A549 (cell line): Measurements from ENCODE around the gene MLXIPL. TPM values are rescaled to one million over a fixed set of nuclear protein-coding genes. Genes with fewer than 3 reads are reported as not detected.
"Not testable (repeated sequence)": the region's sequence is repeated elsewhere in the genome, so short reads cannot be mapped to it uniquely, and the experiment has no call there.

Experiments
- ATAC-seq, 2 experiments: fragments of 200-7000 bp in 1 of 2; fragments of >200 bp in 1 of 2; cut with Nextera tagmentation in 1 of 2; cut with Tn5 transposase in 1 of 2; 3 replicates each; pipeline versions ENCODE4 v1.8.0 to v1.9.1; 2018 to 2020; ENCODE audit warnings: mild to moderate bottlenecking in 1 of 2, moderate library complexity in 1 of 2
- CTCF ChIA-PET: fragments of 300-600 bp; sonication (Branson Sonifier 250); formaldehyde crosslinking; extraction: SDS; loops from one replicate; lab custom pipeline; 2021; ENCODE audit warnings: antibody characterized with exemption, inconsistent platforms; lab: Yijun Ruan, JAX
- POLR2A ChIA-PET: fragments of 350-600 bp; formaldehyde crosslinking; extraction: SDS; loops from one replicate; lab custom pipeline; 2021; ENCODE audit warnings: antibody characterized with exemption, inconsistent platforms; lab: Yijun Ruan, JAX
- DNase-seq, 2 experiments: peaks; one replicate each; pipeline versions ENCODE4 v3.0.0 to v3.0.0-alpha.2; 2011 to 2016; ENCODE audit warnings: low read depth in 1 of 2, low spot score in 1 of 2
- FAIRE-seq: peaks from 2 replicates; lab custom pipeline; 2011; peaks lifted over from hg19 to GRCh38; lab: Jason Lieb, UNC
- H3K27ac ChIP-seq, 2 experiments: fragments of >200 bp; sonication (Bioruptor Twin); formaldehyde crosslinking; 3 replicates each; pipeline ENCODE4 v1.5.1; 2016 to 2017
- H3K4me1 ChIP-seq: fragments of >200 bp; sonication (Bioruptor Twin); formaldehyde crosslinking; 3 replicates; pipeline ENCODE4 v1.6.1; 2016
- H3K4me2 ChIP-seq: fragments of >200 bp; sonication (Bioruptor Twin); formaldehyde crosslinking; 3 replicates; pipeline ENCODE4 v1.6.1; 2016
- H3K4me3 ChIP-seq: fragments of >200 bp; sonication (Bioruptor Twin); formaldehyde crosslinking; 3 replicates; pipeline ENCODE4 v1.5.1; 2016
- H3K9me3 ChIP-seq: fragments of >200 bp; sonication (Bioruptor Twin); formaldehyde crosslinking; 3 replicates; pipeline ENCODE4 v1.6.1; 2016
- CHD2 ChIP-seq: fragments of 150-350 bp; IDR thresholded peaks from 2 replicates; pipeline ENCODE4 v1.6.1; 2014; ENCODE audit warnings: low read length; ENCODE audit not compliant: partially characterized antibody
- EHMT2 ChIP-seq: fragments of 200-600 bp; sonication (generic); IDR thresholded peaks from 2 replicates; pipeline ENCODE4 v1.6.1; 2016; ENCODE audit warnings: antibody characterized with exemption, low read depth, mild to moderate bottlenecking, moderate library complexity
- ESRRA ChIP-seq: fragments of 150-350 bp; IDR thresholded peaks from 2 replicates; pipeline ENCODE4 v1.6.1; 2014; ENCODE audit warnings: mild to moderate bottlenecking, low read length, borderline replicate concordance
- FOSL2 ChIP-seq, 2 experiments: fragments of 450-650 bp in 1 of 2; fragments of >200 bp in 1 of 2; sonication (Bioruptor Twin) in 1 of 2; formaldehyde crosslinking; IDR thresholded peaks; 2 replicates each; pipeline versions ENCODE4 v1.5.0 to v1.6.1; 2016 to 2020; ENCODE audit warnings: mild to moderate bottlenecking in 1 of 2, moderate library complexity in 1 of 2
- GATA3 ChIP-seq: IDR thresholded peaks from 2 replicates; pipeline ENCODE4 v1.6.1; 2012; ENCODE audit warnings: borderline replicate concordance
- HEYL ChIP-seq: fragments of 250-450 bp; sonication (Bioruptor Pico); IDR thresholded peaks from 2 replicates; pipeline ENCODE4 v1.8.0; 2021; ENCODE audit warnings: mild to moderate bottlenecking, moderate library complexity
- KDM1A ChIP-seq: fragments of 200-600 bp; sonication (generic); IDR thresholded peaks from 2 replicates; pipeline ENCODE4 v1.6.1; 2016; ENCODE audit warnings: low read depth, mild to moderate bottlenecking
- MAFK ChIP-seq: fragments of 450-650 bp; IDR thresholded peaks from 2 replicates; pipeline ENCODE4 v1.6.1; 2014; ENCODE audit not compliant: partially characterized antibody
- MAZ ChIP-seq: fragments of 150-350 bp; IDR thresholded peaks from 2 replicates; pipeline ENCODE4 v1.6.1; 2014; ENCODE audit warnings: antibody characterized with exemption, low read depth, low read length, borderline replicate concordance
- NR3C1 ChIP-seq: fragments of >200 bp; sonication (Bioruptor Twin); formaldehyde crosslinking; IDR thresholded peaks from 3 replicates; pipeline ENCODE4 v1.6.1; 2017
- RAD21 ChIP-seq, 2 experiments: fragments of >200 bp in 1 of 2; sonication (Bioruptor Twin) in 1 of 2; formaldehyde crosslinking in 1 of 2; IDR thresholded peaks in 1 of 2; conservative IDR thresholded peaks in 1 of 2; 2 replicates in 1 of 2; 3 replicates in 1 of 2; pipeline ENCODE4 v1.6.1; 2012 to 2018; ENCODE audit warnings: inconsistent platforms in 1 of 2
- RARB ChIP-seq: fragments of 250-450 bp; sonication (Bioruptor Pico); IDR thresholded peaks from 2 replicates; pipeline ENCODE4 v1.8.0; 2021; ENCODE audit warnings: mild to moderate bottlenecking, moderate library complexity
- RFX5 ChIP-seq: fragments of 450-650 bp; IDR thresholded peaks from 2 replicates; pipeline ENCODE4 v1.7.1; 2014; ENCODE audit warnings: antibody characterized with exemption, mild to moderate bottlenecking, moderate library complexity
- TFCP2L1 ChIP-seq: fragments of 250-450 bp; sonication (Bioruptor Pico); IDR thresholded peaks from 2 replicates; pipeline ENCODE4 v1.5.0; 2021; ENCODE audit warnings: mild to moderate bottlenecking
- ZC3H11A ChIP-seq: fragments of 450-650 bp; IDR thresholded peaks from 2 replicates; pipeline ENCODE4 v1.6.1; 2014; ENCODE audit warnings: antibody characterized with exemption, mild to moderate bottlenecking
- WGBS: methylation state at CpG from one replicate; pipeline ENCODE4 v1.1.6; 2017; ENCODE audit errors: missing lambda C conversion rate; 5-methylcytosine and 5-hydroxymethylcytosine counted together
- polyA plus RNA-seq, 4 experiments: library from polyadenylated mRNA; depleted of rRNA in 3 of 4; stranded (reverse); fragments of >200 nt; fragmentation: RNase III in 1 of 4; extraction: RNeasy Plus Mini Kit Qiagen cat#74134 plus additional on column Dnase treatment in 1 of 4; gene quantifications; 2 replicates in 3 of 4; 3 replicates in 1 of 4; pipeline ENCODE4 v1.2.3, GENCODE V29; 2011 to 2017
- TF ChIP-seq, protein P1 (sequence below): fragments of >200 bp; sonication (Bioruptor Twin); formaldehyde crosslinking; IDR thresholded peaks from 2 replicates; pipeline ENCODE4 v1.6.1; 2016
- TF ChIP-seq, protein P2 (sequence below): fragments of 150-350 bp; IDR thresholded peaks from 2 replicates; pipeline ENCODE4 v1.6.1; 2014; ENCODE audit warnings: low read depth, mild to moderate bottlenecking, low read length
- TF ChIP-seq, protein P3 (sequence below): IDR thresholded peaks from 2 replicates; pipeline ENCODE4 v1.6.1; 2012

Gene MLXIPL
- polyA plus RNA-seq, 2 of the 4 experiments (the other 2 are of a cell fraction) = 1.4 to 3.3 TPM

DNA sequence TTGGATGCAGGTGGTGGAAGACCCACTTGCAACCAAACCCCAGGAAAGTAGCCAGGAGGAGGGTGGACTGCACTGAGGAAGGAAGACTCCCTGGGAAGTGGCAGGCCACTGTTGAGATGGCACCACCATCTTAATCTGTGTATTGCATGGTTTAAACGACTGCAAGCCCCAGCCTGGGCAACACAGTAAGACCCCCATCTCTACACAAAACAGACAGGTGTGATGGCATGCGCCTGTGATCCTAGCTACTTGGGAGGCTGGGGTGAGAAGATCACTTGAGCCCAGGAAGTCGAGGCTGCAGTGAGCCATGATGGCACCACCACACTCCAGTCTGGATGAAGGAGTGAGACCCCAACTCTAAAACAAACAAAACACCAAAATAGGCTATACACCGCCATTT lies 57.2 kb downstream of the MLXIPL start (continued):
- TF ChIP-seq RARB (CRISPR knock-in tag) (no peak), RAD21 (conservative IDR thresholded peaks at IDR 0.05 in 1 of 2, IDR thresholded peaks at IDR 0.05 in 1 of 2) (no peak), KDM1A (no peak), ESRRA (no peak)

DNA sequence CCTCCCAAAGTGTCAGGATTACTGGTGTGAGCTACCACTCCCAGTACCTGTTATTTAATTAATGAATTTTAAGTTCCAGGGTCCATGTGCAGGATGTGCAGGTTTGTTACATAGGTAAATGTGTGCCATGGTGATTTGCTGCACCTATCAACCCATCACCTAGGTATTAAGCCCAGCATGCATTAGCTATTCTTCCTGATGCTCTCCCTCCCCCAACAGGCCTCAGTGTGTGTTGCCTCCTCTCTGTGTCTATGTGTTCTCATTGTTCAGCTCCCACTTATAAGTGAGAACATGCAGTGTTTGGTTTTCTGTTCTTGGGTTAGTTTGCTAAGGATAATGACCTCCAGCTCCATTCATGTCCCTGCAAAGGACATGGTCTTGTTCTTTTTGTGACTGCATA lies 57.9 kb downstream of the MLXIPL start:
- H3K9me3 ChIP-seq, DNase-seq, ATAC-seq, H3K4me1 ChIP-seq, FAIRE-seq, H3K4me3 ChIP-seq, H3K4me2 ChIP-seq, H3K27ac ChIP-seq: not testable (repeated sequence)
- CTCF ChIA-PET = interaction anchor here (2.0 to 2.9 kb wide), 3 partner anchors 7 to 41 kb away, joined by 5 to 9 read pairs (median 7); partner anchors contain the start of gene TBL2
- POLR2A ChIA-PET = interaction anchor here (1.1 to 1.7 kb wide), 3 partner anchors 10 to 168 kb away, joined by 3 to 5 read pairs (median 4); partner anchors contain the start of gene TBL2

DNA sequence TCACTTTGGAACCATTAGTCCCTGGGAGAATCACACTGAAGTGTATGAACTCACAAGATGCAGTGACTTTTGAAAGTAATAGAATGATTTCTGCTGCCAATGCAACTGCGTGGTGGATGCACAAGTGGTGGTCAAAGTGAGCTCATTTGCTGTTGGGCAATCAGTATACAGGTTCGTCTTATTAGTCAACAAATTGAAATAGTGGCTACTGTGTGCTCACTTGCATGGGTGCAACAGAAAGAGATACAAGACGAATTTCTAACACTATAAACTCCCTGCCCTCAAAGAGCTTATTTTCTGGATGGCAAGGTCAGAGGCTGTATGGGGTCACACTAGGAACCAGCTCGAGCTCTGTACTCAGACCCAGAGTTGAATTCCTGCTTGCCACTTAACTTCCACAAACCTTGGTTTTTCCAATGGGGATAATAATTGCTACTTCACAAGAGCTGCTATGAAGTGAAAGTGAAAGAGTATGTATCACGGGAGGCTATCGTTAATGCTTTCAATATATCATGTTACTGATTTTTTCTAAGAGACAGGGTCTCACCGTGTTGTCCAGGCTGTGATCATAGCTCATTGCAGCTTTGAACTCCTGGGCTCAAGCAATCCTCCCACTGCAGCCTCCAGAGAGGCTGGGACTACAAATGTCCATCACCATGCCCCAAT lies 58.5 kb downstream of the MLXIPL start:
- Histone ChIP-seq H3K4me2 (no peak overlapping the region), H3K4me3 (no peak overlapping the region), H3K4me1 (no peaks in the 10 kb centered on the region; the same call in 2 of the 3 replicates)
- no peak for FAIRE-seq
- CTCF ChIA-PET = interaction anchor here (2.0 to 2.9 kb wide), 3 partner anchors 7 to 41 kb away, joined by 5 to 9 read pairs (median 7); partner anchors contain the start of gene TBL2
- DNase-seq = no peak
- no peak for ATAC-seq
- WGBS = 57% methylated on average over 7 of the region's 7 CpGs
- no peak for TF ChIP-seq ZC3H11A
- TF ChIP-seq CHD2 = no peak
- no peak for TF ChIP-seq GATA3
- TF ChIP-seq TFCP2L1 (CRISPR knock-in tag) = no peak
- TF ChIP-seq HEYL (CRISPR knock-in tag) = no peak
- no peak for TF ChIP-seq MAFK
- TF ChIP-seq RFX5 = no peak
- TF ChIP-seq, protein P1, sequence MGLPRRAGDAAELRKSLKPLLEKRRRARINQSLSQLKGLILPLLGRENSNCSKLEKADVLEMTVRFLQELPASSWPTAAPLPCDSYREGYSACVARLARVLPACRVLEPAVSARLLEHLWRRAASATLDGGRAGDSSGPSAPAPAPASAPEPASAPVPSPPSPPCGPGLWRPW = no peak
- no peak for TF ChIP-seq ESRRA
- TF ChIP-seq RAD21 (conservative IDR thresholded peaks at IDR 0.05 in 1 of 2, IDR thresholded peaks at IDR 0.05 in 1 of 2) = no peak
- no peak for TF ChIP-seq EHMT2
- no peak for TF ChIP-seq MAZ
- TF ChIP-seq, protein P2, sequence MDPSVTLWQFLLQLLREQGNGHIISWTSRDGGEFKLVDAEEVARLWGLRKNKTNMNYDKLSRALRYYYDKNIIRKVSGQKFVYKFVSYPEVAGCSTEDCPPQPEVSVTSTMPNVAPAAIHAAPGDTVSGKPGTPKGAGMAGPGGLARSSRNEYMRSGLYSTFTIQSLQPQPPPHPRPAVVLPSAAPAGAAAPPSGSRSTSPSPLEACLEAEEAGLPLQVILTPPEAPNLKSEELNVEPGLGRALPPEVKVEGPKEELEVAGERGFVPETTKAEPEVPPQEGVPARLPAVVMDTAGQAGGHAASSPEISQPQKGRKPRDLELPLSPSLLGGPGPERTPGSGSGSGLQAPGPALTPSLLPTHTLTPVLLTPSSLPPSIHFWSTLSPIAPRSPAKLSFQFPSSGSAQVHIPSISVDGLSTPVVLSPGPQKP = no peak
- TF ChIP-seq RARB (CRISPR knock-in tag) = no peak
- TF ChIP-seq, all 56 proteins: peak for 0
- POLR2A ChIA-PET = interaction anchor here (1.1 to 1.7 kb wide), 3 partner anchors 9 to 169 kb away, joined by 3 to 5 read pairs (median 4); partner anchors contain the start of gene TBL2
- H3K9me3 ChIP-seq = no peaks in the 10 kb centered on the region
- no peak overlapping the region for H3K27ac ChIP-seq

DNA sequence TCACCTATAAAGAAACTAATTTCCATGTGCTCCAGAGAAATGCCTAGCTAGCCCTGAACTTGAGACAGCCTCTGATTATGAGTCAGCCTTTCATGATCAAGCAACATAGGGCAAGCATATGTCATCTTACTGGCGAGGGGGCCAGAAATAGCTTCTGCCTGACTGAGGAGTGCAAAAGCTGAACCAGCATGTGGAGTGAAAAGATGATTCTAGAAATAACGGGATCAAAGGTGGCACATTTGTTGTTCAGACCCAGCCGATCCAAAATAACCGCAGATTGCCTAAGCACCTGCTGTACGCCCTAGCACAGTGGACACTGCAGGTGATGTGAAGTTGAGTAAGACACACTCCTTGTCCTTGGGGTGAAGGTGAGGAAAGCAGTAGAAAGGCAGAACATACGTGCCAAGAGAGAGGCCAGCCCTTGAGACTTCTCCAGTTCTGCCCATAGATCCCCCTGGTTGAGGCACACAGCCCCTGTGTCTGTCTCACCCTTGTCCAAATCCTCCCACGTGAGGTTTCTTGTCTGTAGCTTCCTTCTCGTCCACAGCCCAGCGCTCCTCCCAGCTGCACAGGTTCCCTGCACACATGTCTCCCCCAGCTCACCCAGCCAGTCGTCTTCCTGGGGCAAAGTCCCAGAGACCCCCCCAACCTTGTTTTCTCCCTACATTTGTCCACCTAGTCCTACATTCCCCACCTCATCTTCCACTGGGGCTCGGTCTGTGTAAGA lies 64.0 kb downstream of the MLXIPL start:
- peak; percentile 71 for TF ChIP-seq MAFK
- TF ChIP-seq NR3C1 = no peak
- TF ChIP-seq, protein P3, sequence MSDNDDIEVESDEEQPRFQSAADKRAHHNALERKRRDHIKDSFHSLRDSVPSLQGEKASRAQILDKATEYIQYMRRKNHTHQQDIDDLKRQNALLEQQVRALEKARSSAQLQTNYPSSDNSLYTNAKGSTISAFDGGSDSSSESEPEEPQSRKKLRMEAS = peak; percentile 48
- no peak for TF ChIP-seq FOSL2 (IDR thresholded peaks at IDR 0.05)
- peak; percentile 65 for TF ChIP-seq FOSL2 (CRISPR knock-in tag; IDR thresholded peaks at IDR 0.05)
- TF ChIP-seq, all 56 proteins: peak for 3
- peak overlapping the region; percentile 38 for H3K4me2 ChIP-seq
- ChIA-PET CTCF (interaction anchor here (1.0 to 2.4 kb wide), 5 partner anchors 7 to 176 kb away, joined by 3 to 7 read pairs (median 3); no protein-coding TSS in a partner anchor), POLR2A (interaction anchor here (1.1 to 1.6 kb wide), 2 partner anchors 18 to 38 kb away, joined by 6 to 18 read pairs; partner anchors contain the start of genes BAZ1B and TBL2)
- H3K4me3 ChIP-seq = no peak overlapping the region
- 59% methylated on average over 11 of the region's 11 CpGs for WGBS
- no peak for FAIRE-seq
- H3K4me1 ChIP-seq = peaks cover 25% of the 10 kb centered on the region
- H3K9me3 ChIP-seq = no peaks in the 10 kb centered on the region
- H3K27ac ChIP-seq = peak overlapping the region; percentile 36 to 78; a peak in 4 of 6 replicates
- DNase-seq = peak; percentile 62 to 67
- ATAC-seq = peak; percentile 46 to 50; a peak in 5 of 6 replicates
